Astrocyte (in vitro differentiated cells and primary cell): ENCODE results near the gene POLN.

Source experiments
- EZH2 ChIP-seq: IDR thresholded peaks from 2 replicates; pipeline ENCODE4 v1.6.1; 2012; ENCODE audit warnings: mild to moderate bottlenecking, low read length, inconsistent platforms; ENCODE audit not compliant: insufficient read depth
- TF ChIP-seq, protein P1 (sequence below): IDR thresholded peaks from 2 replicates; pipeline ENCODE4 v1.5.1; 2011; ENCODE audit warnings: low read depth, mild to moderate bottlenecking, inconsistent platforms, low read length, moderate library complexity; ENCODE audit not compliant: insufficient read depth

DNA sequence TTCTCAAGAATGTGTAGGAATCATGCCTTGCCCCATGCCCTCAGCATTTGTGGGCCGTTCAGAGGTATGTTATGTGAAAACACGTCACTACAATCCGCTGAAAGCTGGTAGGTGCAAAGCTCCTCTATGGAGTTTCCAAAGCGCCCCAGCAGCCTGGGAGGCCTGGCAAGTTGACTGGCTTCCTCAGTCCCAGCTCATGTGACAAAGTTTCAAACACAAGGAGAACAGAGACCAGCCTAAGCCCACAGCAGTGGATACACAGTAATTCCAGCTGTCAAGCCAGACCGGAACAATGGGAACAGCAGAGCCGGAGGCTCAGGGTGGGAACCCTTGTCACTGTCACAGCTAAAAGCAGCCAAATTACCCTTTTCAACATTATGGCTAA lies 149.3 kb downstream of the POLN start:
- TF ChIP-seq, protein P1, sequence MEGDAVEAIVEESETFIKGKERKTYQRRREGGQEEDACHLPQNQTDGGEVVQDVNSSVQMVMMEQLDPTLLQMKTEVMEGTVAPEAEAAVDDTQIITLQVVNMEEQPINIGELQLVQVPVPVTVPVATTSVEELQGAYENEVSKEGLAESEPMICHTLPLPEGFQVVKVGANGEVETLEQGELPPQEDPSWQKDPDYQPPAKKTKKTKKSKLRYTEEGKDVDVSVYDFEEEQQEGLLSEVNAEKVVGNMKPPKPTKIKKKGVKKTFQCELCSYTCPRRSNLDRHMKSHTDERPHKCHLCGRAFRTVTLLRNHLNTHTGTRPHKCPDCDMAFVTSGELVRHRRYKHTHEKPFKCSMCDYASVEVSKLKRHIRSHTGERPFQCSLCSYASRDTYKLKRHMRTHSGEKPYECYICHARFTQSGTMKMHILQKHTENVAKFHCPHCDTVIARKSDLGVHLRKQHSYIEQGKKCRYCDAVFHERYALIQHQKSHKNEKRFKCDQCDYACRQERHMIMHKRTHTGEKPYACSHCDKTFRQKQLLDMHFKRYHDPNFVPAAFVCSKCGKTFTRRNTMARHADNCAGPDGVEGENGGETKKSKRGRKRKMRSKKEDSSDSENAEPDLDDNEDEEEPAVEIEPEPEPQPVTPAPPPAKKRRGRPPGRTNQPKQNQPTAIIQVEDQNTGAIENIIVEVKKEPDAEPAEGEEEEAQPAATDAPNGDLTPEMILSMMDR = no peak
- TF ChIP-seq EZH2 = no peak
